ENCODE data around the gene GPC6.

GPC6 gene

DNA sequence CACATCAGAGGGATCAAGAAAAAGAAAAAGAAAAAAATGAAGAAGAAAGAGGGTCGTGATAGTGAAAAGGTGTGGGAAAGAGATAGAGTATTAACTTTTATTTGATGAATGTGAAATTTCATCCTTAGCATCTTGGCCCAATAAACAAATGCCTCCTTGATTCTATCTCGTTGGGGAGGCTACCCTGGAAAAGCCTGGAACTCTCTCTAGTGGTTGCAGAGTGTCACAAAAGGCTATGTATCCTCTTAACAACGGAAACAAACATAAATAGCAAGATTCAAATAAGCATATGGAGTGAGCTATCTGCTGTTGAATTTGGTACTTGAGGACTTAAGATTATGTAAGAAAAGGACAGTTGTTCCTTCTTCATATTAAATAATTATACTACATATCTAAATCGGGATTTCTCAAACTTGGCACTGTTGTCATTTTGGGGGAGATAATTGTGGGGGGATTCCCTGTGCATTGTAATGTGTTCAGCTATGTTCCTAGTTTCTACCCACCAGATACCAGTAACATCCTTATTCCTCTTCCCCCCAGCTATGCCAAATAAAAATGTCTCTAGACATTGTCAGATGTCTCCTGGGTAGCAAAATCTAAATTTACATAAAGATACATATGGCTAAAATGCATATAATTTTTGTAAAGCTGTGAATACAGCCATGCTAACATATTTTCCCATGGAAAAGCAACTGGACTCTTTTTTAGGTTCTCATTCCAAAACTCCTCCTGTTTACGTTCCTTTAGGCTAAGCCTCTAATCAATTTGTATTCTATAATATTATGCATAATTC lies 695.7 kb downstream of the GPC6 start:
- Histone ChIP-seq H3K9ac (ENCODE audit: low read length) (no peak overlapping the region), H3K27ac (ENCODE audit: low read depth, low read length) (no peak overlapping the region)

DNA sequence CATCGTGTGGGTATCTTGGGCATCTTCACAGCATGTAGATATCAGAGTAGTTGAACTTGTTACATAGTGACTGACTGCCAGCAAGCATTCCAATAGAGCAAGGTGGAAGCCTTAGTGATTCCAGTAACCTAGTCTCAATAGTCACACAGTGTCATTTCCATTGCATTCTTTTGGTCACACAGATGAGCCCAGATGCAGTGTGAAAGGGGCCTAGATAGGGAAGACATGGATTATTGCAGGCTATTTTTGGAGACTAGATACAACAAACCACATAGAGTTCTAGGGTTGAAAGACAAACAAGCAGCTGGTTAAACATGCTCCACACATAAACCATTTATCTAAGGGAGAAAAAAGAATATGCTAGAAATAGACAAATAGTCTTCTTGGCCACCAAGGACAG lies 699.4 kb downstream of the GPC6 start:
- no peak overlapping the region for H3K27ac ChIP-seq (ENCODE audit: low read depth, low read length)
- H3K9ac ChIP-seq (ENCODE audit: low read length): no peak overlapping the region
- H4K20me1 ChIP-seq (ENCODE audit: low read depth, low read length): no peaks in the 10 kb centered on the region
- TF ChIP-seq, protein P1, sequence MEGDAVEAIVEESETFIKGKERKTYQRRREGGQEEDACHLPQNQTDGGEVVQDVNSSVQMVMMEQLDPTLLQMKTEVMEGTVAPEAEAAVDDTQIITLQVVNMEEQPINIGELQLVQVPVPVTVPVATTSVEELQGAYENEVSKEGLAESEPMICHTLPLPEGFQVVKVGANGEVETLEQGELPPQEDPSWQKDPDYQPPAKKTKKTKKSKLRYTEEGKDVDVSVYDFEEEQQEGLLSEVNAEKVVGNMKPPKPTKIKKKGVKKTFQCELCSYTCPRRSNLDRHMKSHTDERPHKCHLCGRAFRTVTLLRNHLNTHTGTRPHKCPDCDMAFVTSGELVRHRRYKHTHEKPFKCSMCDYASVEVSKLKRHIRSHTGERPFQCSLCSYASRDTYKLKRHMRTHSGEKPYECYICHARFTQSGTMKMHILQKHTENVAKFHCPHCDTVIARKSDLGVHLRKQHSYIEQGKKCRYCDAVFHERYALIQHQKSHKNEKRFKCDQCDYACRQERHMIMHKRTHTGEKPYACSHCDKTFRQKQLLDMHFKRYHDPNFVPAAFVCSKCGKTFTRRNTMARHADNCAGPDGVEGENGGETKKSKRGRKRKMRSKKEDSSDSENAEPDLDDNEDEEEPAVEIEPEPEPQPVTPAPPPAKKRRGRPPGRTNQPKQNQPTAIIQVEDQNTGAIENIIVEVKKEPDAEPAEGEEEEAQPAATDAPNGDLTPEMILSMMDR (IDR thresholded peaks at IDR 0.05; ENCODE audit: insufficient read depth, low read length, poor library complexity, severe bottlenecking): no peak
- no peak for TF ChIP-seq EZH2phosphoT487 (conservative IDR thresholded peaks at IDR 0.05; ENCODE audit: low read length)
- no peak overlapping the region for H3K4me2 ChIP-seq (ENCODE audit: low read depth, low read length, poor library complexity, severe bottlenecking)
- no peaks in the 10 kb centered on the region for H3K79me2 ChIP-seq (ENCODE audit: insufficient read depth, low read length)
- no peaks in the 10 kb centered on the region for H3K36me3 ChIP-seq (ENCODE audit: low read length)
- no peak overlapping the region for H3K4me3 ChIP-seq (ENCODE audit: insufficient read depth, low read length, poor library complexity, severe bottlenecking)
- no peaks in the 10 kb centered on the region for H3K9me3 ChIP-seq (ENCODE audit: insufficient read depth, low read length)
- H3K27me3 ChIP-seq (ENCODE audit: low read length): no peaks in the 10 kb centered on the region
- H3F3A ChIP-seq (ENCODE audit: insufficient read depth): no peaks in the 10 kb centered on the region
- no peak overlapping the region for H2AFZ ChIP-seq (ENCODE audit: low read depth, low read length, severe bottlenecking)
- no peaks in the 10 kb centered on the region for H3K9me2 ChIP-seq (replicated peaks; ENCODE audit: insufficient read depth, low read length)

More for the DNA sequence above, 695.7 kb downstream of the GPC6 start:
- Histone ChIP-seq H4K20me1 (ENCODE audit: low read depth, low read length) (no peaks in the 10 kb centered on the region), H3K27me3 (ENCODE audit: low read length) (no peaks in the 10 kb centered on the region), H2AFZ (ENCODE audit: low read depth, low read length, severe bottlenecking) (no peak overlapping the region), H3K36me3 (ENCODE audit: low read length) (no peaks in the 10 kb centered on the region), H3K9me3 (ENCODE audit: insufficient read depth, low read length) (no peaks in the 10 kb centered on the region), H3F3A (ENCODE audit: insufficient read depth) (no peaks in the 10 kb centered on the region), H3K79me2 (ENCODE audit: insufficient read depth, low read length) (no peaks in the 10 kb centered on the region), H3K9me2 (replicated peaks; ENCODE audit: insufficient read depth, low read length) (no peaks in the 10 kb centered on the region), H3K4me3 (ENCODE audit: insufficient read depth, low read length, poor library complexity, severe bottlenecking) (no peak overlapping the region), H3K4me2 (ENCODE audit: low read depth, low read length, poor library complexity, severe bottlenecking) (no peak overlapping the region)
- TF ChIP-seq, protein P1 (IDR thresholded peaks at IDR 0.05; ENCODE audit: insufficient read depth, low read length, poor library complexity, severe bottlenecking): no peak
- TF ChIP-seq EZH2phosphoT487 (conservative IDR thresholded peaks at IDR 0.05; ENCODE audit: low read length): no peak

DNA sequence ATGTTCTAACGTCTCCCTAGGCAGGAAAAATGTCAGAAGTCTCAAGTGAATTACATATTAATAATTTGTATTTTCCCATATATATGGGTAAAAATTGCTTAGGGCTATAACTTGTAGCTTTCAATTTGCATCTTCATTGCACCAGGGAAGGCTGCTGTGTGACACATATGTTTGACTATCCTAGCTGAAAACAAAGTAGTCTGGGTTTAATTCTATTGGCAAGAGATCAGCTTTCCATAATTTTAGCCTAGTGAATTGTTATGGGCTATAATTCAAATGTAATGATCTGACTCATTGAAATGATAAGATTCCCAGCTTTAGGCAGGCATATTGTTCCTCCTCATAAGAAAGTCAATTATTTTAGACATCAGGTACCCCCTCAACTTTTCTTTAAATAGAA lies 699.8 kb downstream of the GPC6 start:
- TF ChIP-seq EZH2phosphoT487 (conservative IDR thresholded peaks at IDR 0.05; ENCODE audit: low read length): no peak
- TF ChIP-seq, protein P1 (IDR thresholded peaks at IDR 0.05; ENCODE audit: insufficient read depth, low read length, poor library complexity, severe bottlenecking): no peak
- H3K4me2 ChIP-seq (ENCODE audit: low read depth, low read length, poor library complexity, severe bottlenecking): no peak overlapping the region
- no peaks in the 10 kb centered on the region for H3F3A ChIP-seq (ENCODE audit: insufficient read depth)
- H2AFZ ChIP-seq (ENCODE audit: low read depth, low read length, severe bottlenecking): no peak overlapping the region
- no peaks in the 10 kb centered on the region for H3K9me2 ChIP-seq (replicated peaks; ENCODE audit: insufficient read depth, low read length)
- no peaks in the 10 kb centered on the region for H3K9me3 ChIP-seq (ENCODE audit: insufficient read depth, low read length)
- H4K20me1 ChIP-seq (ENCODE audit: low read depth, low read length): no peaks in the 10 kb centered on the region
- no peak overlapping the region for H3K4me3 ChIP-seq (ENCODE audit: insufficient read depth, low read length, poor library complexity, severe bottlenecking)
- H3K27me3 ChIP-seq (ENCODE audit: low read length): no peaks in the 10 kb centered on the region
- no peaks in the 10 kb centered on the region for H3K36me3 ChIP-seq (ENCODE audit: low read length)
- no peak overlapping the region for H3K9ac ChIP-seq (ENCODE audit: low read length)
- H3K27ac ChIP-seq (ENCODE audit: low read depth, low read length): no peak overlapping the region
- no peaks in the 10 kb centered on the region for H3K79me2 ChIP-seq (ENCODE audit: insufficient read depth, low read length)
